Body of pancreas (tissue), 4 donors: ENCODE results near the gene D2HGDH.

Experiments
- POLR2A ChIP-seq, 3 donors: fragments of 450-650 bp; IDR thresholded peaks; one replicate each; pipeline ENCODE4 v1.6.1; 2016; ENCODE audit warnings: antibody characterized with exemption in 3 of 3, mild to moderate bottlenecking in 2 of 3
- TF ChIP-seq, protein P1 (sequence below), 7 experiments: fragments of 450-650 bp in 4 of 7; fragments of 200-600 bp in 3 of 7; sonication (generic) in 3 of 7; IDR thresholded peaks; one replicate each; pipeline ENCODE4 v1.5.1; 2016 to 2019; ENCODE audit warnings: antibody characterized with exemption in 7 of 7

DNA sequence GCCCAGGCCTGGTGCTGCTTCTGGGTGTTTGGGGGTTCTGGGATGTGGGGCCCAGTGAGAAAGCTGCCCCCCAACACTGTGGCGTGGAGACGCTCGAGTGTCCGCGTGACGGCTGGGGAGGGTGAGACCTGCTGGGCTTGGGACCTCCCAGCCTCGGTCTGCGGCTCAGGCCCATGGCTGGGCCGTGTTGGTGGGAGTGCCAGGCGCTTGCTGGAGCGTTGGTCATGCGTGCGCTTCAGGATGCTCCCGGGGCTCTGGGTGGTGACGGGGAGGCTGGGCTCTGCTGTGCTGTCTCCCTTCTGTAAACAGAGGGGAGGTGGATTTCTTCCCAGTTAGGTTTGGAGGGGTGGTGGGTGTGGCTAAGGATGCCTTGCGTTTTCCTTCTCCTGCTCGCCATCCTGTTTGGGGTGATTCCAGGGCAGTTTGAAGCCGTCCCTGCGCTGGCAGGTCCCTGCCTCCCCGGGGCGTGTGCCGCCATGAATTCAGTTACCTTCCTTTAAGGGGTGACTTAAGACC, 42.8 kb downstream of the D2HGDH start:
- TF ChIP-seq, protein P1, sequence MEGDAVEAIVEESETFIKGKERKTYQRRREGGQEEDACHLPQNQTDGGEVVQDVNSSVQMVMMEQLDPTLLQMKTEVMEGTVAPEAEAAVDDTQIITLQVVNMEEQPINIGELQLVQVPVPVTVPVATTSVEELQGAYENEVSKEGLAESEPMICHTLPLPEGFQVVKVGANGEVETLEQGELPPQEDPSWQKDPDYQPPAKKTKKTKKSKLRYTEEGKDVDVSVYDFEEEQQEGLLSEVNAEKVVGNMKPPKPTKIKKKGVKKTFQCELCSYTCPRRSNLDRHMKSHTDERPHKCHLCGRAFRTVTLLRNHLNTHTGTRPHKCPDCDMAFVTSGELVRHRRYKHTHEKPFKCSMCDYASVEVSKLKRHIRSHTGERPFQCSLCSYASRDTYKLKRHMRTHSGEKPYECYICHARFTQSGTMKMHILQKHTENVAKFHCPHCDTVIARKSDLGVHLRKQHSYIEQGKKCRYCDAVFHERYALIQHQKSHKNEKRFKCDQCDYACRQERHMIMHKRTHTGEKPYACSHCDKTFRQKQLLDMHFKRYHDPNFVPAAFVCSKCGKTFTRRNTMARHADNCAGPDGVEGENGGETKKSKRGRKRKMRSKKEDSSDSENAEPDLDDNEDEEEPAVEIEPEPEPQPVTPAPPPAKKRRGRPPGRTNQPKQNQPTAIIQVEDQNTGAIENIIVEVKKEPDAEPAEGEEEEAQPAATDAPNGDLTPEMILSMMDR (IDR thresholded peaks at IDR 0.05), result no peak
- no peak for TF ChIP-seq POLR2A (IDR thresholded peaks at IDR 0.05)
